T-helper 1 cell treated with Interleukin-12 subunit alpha and Interleukin-12 subunit beta and Interleukin-4 antibody, amounts not matched to agents 30 μg/mL and 1 μg/mL, for 36 hours (primary cell): ENCODE results near the gene IKZF2.

Source experiments
- H3K27ac Mint-ChIP-seq: one replicate; pipeline ENCODE4 v1.8.0; 2021; ENCODE audit warnings: mild to moderate bottlenecking, mixed read lengths
- H3K27me3 Mint-ChIP-seq: one replicate; pipeline ENCODE4 v1.8.0; 2021; ENCODE audit warnings: low read depth, mixed read lengths
- H3K36me3 Mint-ChIP-seq: one replicate; pipeline ENCODE4 v1.8.0; 2021; ENCODE audit warnings: low read depth, mixed read lengths
- H3K4me1 Mint-ChIP-seq: one replicate; pipeline ENCODE4 v1.8.0; 2021; ENCODE audit warnings: low read depth, mixed read lengths
- H3K4me3 Mint-ChIP-seq: one replicate; pipeline ENCODE4 v1.8.0; 2021; ENCODE audit warnings: mild to moderate bottlenecking, moderate library complexity, mixed read lengths
- H3K9me3 Mint-ChIP-seq: one replicate; pipeline ENCODE4 v1.8.0; 2021; ENCODE audit warnings: mixed read lengths

IKZF2 gene

DNA sequence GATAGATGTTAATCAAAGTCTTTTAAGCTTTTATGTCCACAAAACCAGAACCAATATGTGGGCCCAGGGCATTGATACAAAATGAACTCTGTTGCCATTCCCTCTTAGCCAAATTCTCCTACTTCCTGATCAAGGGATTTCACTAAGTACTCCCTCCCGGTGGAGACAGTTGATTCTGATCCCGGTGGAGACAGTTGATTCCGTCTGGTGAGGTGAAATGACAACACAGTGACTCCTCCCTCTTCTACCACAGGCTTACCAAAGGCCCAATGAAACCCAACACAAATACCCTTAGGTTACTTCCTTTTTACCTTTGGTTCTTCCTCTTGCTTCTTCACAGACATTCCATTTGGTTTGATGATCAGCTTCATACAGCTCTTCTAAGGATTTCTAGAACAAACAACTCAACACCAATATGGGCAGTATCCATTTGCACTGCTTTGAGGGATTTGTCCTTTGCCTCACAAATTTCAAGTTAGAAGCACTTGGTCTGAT, 153.8 kb downstream of the IKZF2 start:
- Mint-ChIP-seq H3K9me3 (no peaks in the 10 kb centered on the region), H3K36me3 (peaks cover 2% of the 10 kb centered on the region), H3K4me1 (peaks cover 3% of the 10 kb centered on the region), H3K27me3 (no peaks in the 10 kb centered on the region), H3K27ac (no peak overlapping the region), H3K4me3 (no peak overlapping the region)

DNA sequence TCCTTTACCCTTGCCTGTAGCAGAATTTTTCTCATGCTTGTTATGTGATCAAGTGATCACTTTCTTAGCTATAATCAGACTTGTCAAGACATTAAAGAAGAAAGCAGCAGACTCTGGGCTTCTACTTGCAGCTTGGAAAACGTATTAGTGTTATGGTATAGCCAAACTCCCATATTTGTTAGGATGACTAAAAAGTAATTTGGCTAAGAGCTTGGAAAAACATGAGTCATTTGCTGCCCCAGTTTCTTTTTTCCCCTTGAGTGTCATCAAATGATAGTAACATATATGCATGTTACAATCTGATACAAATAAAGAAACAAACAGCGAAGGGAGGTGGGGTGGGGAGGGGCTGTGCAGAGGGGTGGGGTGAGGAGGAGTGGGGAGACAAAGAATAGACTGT, 155.5 kb downstream of the IKZF2 start:
- Mint-ChIP-seq H3K4me1 (no peaks in the 10 kb centered on the region), H3K9me3 (no peaks in the 10 kb centered on the region), H3K4me3 (no peak overlapping the region), H3K27ac (no peak overlapping the region), H3K27me3 (no peaks in the 10 kb centered on the region), H3K36me3 (no peaks in the 10 kb centered on the region)

DNA sequence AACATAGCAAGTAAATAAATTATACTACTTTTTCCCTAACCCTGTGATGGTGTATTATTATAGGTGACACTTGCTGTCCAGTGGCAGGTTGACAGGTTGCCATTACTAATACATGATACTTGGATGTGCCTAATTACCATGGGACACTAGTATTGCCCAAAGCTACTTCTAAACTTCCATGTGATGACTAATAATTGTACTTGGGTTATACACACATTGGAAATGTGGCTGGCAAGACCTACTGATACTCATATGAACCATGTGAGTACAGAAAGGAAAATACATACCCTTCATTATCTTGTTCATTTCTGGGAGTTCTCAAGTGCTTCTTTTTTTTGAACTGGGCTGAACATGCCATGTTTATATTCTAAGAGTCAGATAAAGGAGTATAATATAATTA, 156.4 kb downstream of the IKZF2 start:
- Mint-ChIP-seq H3K27ac (no peak overlapping the region), H3K9me3 (no peaks in the 10 kb centered on the region), H3K36me3 (no peaks in the 10 kb centered on the region), H3K27me3 (no peaks in the 10 kb centered on the region), H3K4me3 (no peak overlapping the region), H3K4me1 (no peaks in the 10 kb centered on the region)

DNA sequence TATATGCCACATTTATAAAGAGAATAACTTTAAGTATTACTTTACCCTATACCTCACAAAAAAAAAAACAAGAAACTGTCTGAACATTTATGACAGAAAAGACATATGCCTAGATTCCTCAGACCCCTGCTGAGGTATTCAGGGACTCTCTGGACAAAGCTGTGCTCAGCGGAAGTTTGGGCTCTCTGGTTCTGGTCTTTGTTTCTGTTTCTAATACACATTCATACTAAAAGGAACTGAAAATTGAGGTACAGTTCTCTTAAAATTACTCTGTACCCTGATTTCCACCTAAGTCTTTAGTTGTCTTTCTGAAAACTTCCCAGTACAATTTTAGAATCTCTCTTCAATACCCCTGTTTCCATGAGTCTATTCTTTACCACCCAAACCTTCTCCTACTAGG, 160.3 kb downstream of the IKZF2 start:
- Mint-ChIP-seq H3K4me3 (no peak overlapping the region), H3K9me3 (no peaks in the 10 kb centered on the region), H3K27ac (no peak overlapping the region), H3K4me1 (no peaks in the 10 kb centered on the region), H3K36me3 (no peaks in the 10 kb centered on the region), H3K27me3 (no peaks in the 10 kb centered on the region)

DNA sequence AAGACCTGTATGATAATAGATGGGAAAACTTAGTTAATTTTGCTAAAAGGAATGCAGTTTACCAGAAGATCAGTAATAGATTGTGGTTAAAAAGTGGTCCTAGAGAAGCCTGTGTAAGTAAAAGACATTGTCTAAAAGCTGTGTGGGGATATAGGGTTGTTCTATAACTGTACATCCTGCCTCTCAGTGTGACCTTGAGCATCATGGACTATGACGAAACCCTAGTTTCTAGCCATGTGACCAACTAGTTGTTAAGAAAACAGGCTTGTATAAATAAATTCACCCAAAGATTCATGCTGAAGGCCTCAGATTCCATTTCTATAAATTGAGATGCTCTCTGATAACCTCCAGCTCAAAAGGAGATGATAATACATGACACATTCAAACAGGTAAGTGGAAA, 160.7 kb downstream of the IKZF2 start:
- Mint-ChIP-seq H3K27ac (no peak overlapping the region), H3K36me3 (no peaks in the 10 kb centered on the region), H3K4me1 (no peaks in the 10 kb centered on the region), H3K9me3 (no peaks in the 10 kb centered on the region), H3K27me3 (no peaks in the 10 kb centered on the region), H3K4me3 (no peak overlapping the region)

DNA sequence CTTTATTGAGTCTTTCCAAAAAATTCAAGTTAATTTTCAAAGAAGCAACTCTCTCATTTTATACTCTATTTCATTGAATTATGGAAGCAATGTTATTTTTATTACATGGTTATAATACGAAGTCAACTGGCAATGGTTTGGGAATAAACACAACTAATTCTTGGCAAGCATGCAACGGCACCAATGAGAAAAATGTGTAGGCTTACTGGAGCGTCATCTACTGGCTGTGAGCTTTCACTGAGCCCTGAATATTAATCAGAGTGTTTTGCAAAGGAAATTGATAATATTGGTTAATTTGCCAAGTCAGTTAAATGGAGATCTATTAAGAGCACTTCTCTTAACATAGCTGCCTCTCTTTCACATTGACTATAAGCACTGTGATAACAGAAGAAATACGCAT, 163.9 kb downstream of the IKZF2 start:
- Mint-ChIP-seq H3K27ac (no peak overlapping the region), H3K4me3 (no peak overlapping the region), H3K9me3 (no peaks in the 10 kb centered on the region), H3K4me1 (no peaks in the 10 kb centered on the region), H3K27me3 (no peaks in the 10 kb centered on the region), H3K36me3 (no peaks in the 10 kb centered on the region)

DNA sequence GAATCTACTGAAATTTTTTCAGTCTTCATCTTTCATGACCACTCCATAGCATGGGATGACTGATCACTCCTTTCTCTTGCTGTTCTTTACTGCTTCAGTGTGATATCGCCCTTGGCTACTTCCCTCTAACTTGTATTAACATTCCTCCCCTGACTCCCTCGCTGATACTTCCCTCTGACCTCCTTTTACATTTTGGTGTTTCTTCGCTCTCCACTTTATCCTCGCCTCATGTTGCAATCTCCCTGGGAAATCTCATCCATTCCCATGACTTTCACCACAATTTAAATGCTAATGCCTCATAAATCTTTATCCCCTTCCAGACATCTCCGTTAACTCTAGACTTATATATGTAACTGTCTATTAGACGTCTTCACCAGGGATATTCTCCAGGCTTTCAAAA, 167.3 kb downstream of the IKZF2 start:
- Mint-ChIP-seq H3K9me3 (no peaks in the 10 kb centered on the region), H3K27ac (no peak overlapping the region), H3K27me3 (no peaks in the 10 kb centered on the region), H3K4me3 (no peak overlapping the region), H3K4me1 (peaks cover 6% of the 10 kb centered on the region), H3K36me3 (no peaks in the 10 kb centered on the region)

DNA sequence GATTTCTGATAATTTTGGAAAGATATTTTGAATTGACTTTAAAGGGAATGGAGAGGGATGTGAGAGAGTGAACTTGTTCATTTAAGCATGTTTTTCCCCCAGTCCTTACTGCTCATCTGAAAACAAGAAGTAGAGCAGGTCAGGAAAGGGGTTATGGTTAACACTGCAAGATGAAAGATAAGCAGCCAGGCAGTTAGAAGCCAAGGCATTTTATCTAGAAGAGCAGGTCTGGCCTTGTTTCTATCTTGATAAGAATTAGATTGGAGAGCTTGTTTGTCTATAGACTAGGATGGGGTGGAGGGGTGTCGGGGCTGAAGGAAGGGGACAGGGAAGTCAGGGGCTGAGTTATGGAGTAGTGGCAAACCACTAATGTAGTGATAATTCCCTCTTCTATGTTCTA, 171.6 kb downstream of the IKZF2 start:
- Mint-ChIP-seq H3K9me3 (no peaks in the 10 kb centered on the region), H3K36me3 (peaks cover 3% of the 10 kb centered on the region), H3K27me3 (peaks cover 4% of the 10 kb centered on the region), H3K27ac (no peak overlapping the region), H3K4me1 (peaks cover 7% of the 10 kb centered on the region), H3K4me3 (no peak overlapping the region)

DNA sequence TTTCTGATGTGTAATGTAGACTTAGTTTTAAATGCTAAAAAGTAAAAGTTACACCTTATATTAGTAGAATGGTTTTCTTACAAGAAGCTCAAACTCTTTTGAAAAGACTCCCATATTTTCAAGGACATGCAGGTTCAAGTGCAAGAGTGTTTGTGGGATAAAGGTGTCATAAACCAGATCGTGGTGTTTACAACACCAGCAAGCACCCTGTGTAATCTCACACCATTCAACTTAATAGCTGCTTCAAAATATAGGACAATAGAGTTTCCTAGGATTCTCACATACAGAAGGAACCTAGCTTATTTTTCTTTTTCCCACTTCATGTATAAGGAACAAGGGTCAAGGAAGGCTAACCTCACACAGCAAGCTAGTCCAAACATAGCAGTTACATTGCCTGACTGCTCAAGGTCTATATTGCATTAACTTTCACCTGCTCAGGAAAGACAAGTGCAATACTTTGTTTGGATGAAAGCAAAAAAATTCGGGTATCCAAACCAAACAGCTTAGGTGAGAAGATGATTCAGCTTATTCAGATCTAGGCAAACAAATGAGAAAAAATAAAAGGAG, 172.3 kb downstream of the IKZF2 start:
- Mint-ChIP-seq H3K27me3 (peaks cover 4% of the 10 kb centered on the region), H3K4me1 (peaks cover 7% of the 10 kb centered on the region), H3K36me3 (peaks cover 3% of the 10 kb centered on the region), H3K9me3 (no peaks in the 10 kb centered on the region), H3K27ac (no peak overlapping the region), H3K4me3 (no peak overlapping the region)

DNA sequence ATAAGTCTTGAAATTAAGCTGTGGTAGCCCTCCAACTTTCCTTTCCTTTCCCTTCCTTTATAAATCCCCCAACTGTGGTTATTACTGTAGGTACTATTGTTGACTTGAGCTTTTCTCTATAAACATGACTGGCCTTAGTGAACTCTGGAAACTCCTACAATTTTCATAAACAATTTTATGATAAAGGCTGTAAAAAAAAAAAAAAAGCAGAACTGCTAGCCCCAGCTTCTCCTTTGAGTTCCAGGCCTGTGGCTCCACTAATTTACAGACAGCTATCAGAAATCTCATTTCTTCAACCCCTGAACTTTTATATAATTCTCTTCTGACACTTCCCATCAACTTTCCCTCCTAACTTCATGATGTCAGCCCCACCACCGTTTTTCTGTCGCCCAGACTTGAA, 174.3 kb downstream of the IKZF2 start:
- peaks cover 7% of the 10 kb centered on the region for H3K4me1 Mint-ChIP-seq
- peaks cover 3% of the 10 kb centered on the region for H3K36me3 Mint-ChIP-seq
- H3K4me3 Mint-ChIP-seq: no peak overlapping the region
- H3K27ac Mint-ChIP-seq: no peak overlapping the region
- H3K27me3 Mint-ChIP-seq: peaks cover 4% of the 10 kb centered on the region
- H3K9me3 Mint-ChIP-seq: no peaks in the 10 kb centered on the region

DNA sequence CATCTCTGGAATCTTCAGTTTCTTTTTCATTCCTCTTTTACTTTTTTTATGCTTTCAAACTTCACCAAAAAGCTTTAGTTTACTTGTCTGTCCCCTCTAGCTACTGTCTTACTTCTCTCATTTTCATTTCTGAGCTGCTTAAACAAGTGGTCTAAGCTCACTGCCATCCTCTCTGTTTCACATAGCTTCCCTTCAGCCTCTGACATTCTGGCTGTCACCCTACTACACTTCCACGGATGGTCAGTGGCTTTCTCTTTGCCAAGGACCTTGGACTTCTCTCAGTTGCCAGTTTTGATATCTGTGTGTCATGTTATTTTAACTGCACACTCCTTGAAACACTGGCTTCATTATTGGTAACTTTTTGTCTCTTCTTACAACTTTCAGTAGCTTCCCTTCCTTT, 176.1 kb downstream of the IKZF2 start:
- Mint-ChIP-seq H3K36me3 (peaks cover 3% of the 10 kb centered on the region), H3K4me1 (peaks cover 7% of the 10 kb centered on the region), H3K27ac (no peak overlapping the region), H3K27me3 (peaks cover 4% of the 10 kb centered on the region), H3K4me3 (no peak overlapping the region), H3K9me3 (no peaks in the 10 kb centered on the region)

DNA sequence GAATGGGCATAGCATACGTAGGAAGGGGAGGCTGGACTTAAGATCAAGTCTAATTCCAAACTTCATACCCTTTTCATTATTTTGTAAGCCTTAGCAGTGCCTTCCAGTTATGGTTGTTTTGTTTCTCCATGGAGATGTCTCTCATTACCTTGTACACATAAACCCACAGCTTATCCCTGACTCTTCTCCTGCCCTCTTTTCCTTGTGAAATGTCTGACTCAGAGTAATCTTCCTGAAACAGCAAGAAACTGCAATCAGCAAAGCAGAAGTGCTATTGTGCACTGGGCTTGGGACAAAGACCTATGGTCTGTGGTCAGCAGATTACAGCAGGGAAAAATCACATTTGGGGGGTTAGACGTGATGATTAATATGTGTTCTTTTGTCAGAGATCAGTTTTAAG, 176.7 kb downstream of the IKZF2 start:
- Mint-ChIP-seq H3K36me3 (peaks cover 3% of the 10 kb centered on the region), H3K4me1 (peaks cover 3% of the 10 kb centered on the region), H3K9me3 (no peaks in the 10 kb centered on the region), H3K27me3 (peaks cover 4% of the 10 kb centered on the region), H3K27ac (no peak overlapping the region), H3K4me3 (no peak overlapping the region)

DNA sequence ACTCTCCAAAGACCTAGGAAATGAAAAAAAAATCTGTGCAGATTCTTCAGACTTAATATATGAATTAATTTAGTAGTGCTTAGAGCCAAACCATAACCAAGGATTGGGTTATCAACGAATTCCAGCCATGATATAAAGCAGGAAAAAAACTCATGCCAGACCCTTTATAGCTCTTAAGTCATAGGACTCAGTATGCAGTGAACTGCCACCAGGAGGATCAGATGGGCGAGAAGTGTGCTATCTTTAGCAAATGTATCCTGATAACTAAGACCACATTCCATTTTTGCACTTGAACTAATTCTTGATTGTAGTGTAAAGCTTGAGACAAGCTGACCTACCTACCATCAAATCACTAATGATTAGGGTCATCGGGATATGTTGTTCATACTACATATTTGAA, 178.1 kb downstream of the IKZF2 start:
- peaks cover 3% of the 10 kb centered on the region for H3K36me3 Mint-ChIP-seq
- peaks cover 4% of the 10 kb centered on the region for H3K27me3 Mint-ChIP-seq
- no peak overlapping the region for H3K4me3 Mint-ChIP-seq
- peaks cover 1% of the 10 kb centered on the region for H3K4me1 Mint-ChIP-seq
- no peak overlapping the region for H3K27ac Mint-ChIP-seq
- no peaks in the 10 kb centered on the region for H3K9me3 Mint-ChIP-seq

DNA sequence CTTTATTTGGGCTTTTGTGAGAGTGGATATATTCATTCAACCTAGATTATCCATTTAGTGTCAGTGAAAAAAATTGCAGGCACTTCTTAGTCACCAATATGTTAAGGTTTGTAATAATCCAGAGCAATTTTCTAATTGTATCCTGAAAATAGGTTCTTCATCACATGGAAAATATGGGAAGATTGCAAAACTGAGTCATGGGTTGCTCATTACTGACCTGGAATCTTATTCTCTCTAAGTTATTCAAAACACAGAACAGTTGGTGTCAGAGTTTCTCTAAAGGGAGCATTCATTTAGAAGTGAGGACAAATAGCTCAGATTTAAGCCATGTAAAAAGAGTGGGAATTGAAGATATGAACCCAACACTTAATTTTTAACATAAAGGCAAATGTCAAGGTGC, 181.3 kb downstream of the IKZF2 start:
- no peaks in the 10 kb centered on the region for H3K36me3 Mint-ChIP-seq
- no peaks in the 10 kb centered on the region for H3K27me3 Mint-ChIP-seq
- H3K27ac Mint-ChIP-seq: no peak overlapping the region
- no peaks in the 10 kb centered on the region for H3K9me3 Mint-ChIP-seq
- H3K4me3 Mint-ChIP-seq: no peak overlapping the region
- peaks cover 1% of the 10 kb centered on the region for H3K4me1 Mint-ChIP-seq

DNA sequence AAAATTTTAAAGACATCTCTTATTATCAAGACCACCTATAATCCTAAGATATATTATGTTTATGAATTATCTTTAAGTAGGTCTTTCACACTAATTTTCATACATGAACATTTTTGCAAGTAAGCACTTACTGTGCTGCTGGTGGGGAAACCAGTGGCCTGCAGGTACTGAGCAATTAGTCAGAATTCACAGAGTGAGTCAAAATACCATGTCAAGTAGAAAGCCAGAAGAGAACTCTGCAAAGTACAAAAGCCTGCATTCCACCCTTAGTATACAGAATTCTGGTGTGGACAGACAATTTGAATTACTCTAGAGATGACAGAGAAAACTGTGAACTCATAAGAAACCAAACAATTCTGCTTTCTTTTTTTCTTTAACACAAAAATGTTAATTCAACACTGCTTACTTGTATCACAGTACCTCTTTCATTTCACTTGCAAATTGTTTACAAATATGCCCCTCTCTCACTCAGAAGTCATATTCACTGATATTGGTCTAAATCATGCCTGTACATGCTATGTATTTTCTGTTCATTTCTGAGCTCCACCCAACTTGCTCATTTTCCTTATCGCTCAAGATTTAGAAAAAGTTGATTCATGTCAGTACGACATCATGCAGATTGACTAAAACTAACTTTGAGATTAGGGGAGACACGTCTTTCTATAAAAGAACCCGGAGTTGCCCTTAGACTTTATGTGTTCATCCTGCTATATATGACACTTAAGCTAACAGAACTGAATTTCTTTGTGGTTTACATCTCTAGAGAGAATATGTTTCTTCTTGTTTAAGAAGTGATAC, 182.9 kb downstream of the IKZF2 start:
- no peaks in the 10 kb centered on the region for H3K9me3 Mint-ChIP-seq
- H3K27ac Mint-ChIP-seq: no peak overlapping the region
- peaks cover 1% of the 10 kb centered on the region for H3K4me1 Mint-ChIP-seq
- H3K27me3 Mint-ChIP-seq: no peaks in the 10 kb centered on the region
- no peak overlapping the region for H3K4me3 Mint-ChIP-seq
- H3K36me3 Mint-ChIP-seq: no peaks in the 10 kb centered on the region
